ENCODE data around the gene ZZZ3. TPM values are rescaled to one million over a fixed set of nuclear protein-coding genes. Genes with fewer than 3 reads are reported as not detected.

The ZZZ3 gene
- total RNA-seq, 1 experiment from 2014 or later: 77.8 TPM

DNA sequence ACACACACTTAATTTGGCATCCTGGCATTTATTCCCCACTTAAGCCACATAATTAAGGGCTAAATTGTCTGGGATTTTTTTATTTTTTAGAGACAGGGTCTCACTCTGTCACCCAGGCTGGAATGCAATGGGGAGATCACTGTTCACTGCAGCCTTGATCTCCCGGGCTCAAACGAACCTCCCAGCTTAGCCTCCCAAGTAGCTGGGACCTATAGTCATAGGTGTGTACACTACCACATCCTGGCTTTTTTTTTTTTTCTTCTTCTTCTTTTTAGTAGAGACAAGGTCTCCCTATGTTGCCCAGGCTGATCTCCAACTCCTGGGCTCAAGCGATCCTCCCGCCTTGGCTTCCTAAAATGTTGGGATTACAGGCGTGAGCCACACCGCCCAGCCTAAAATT is 24.2 kb downstream of the ZZZ3 start:
- Histone ChIP-seq H3K4me1 (ENCODE audit: insufficient read depth, low read length) (no peaks in the 10 kb centered on the region), H3K27me3 (ENCODE audit: low read length) (no peaks in the 10 kb centered on the region), H3K79me2 (ENCODE audit: low read length) (peaks cover 97% of the 10 kb centered on the region), H3K27ac (ENCODE audit: low read length) (no peak overlapping the region), H3K9me3 (ENCODE audit: low read length) (no peaks in the 10 kb centered on the region), H3K4me3 (ENCODE audit: low read length) (no peak overlapping the region), H3K9me2 (replicated peaks; ENCODE audit: low read length) (no peaks in the 10 kb centered on the region), H3K36me3 (ENCODE audit: low read depth, low read length) (no peaks in the 10 kb centered on the region; the same call in 1 of the 2 replicates), H3K9ac (ENCODE audit: low read length) (no peak overlapping the region), H3F3A (ENCODE audit: low read length, unreplicated experiment) (no peaks in the 10 kb centered on the region), H3K4me2 (ENCODE audit: low read length) (no peak overlapping the region), H4K20me1 (ENCODE audit: low read length) (peaks cover 18% of the 10 kb centered on the region; the same call in 1 of the 2 replicates), H2AFZ (ENCODE audit: low read length) (no peak overlapping the region)
- ChIA-PET POLR2A (ENCODE audit: unreplicated experiment) (interaction anchor here (0.5 kb wide), 1 partner anchor 439 kb away, joined by 3 read pairs; no protein-coding TSS in a partner anchor), CTCF (no interaction called here)
- no TSS peak for BruUV-seq (replicated peaks)
- TF ChIP-seq EZH2phosphoT487 (IDR thresholded peaks at IDR 0.05; ENCODE audit: borderline replicate concordance, low read length) (no peak), CTCF (conservative IDR thresholded peaks at IDR 0.05; ENCODE audit: low read depth, low read length) (no peak), EZH2 (IDR thresholded peaks at IDR 0.05; ENCODE audit: low read length, unreplicated experiment) (no peak)
- DNase-seq: no peak
- no peak for ATAC-seq
- intact Hi-C loops (cut with micrococcal nuclease): no loop called here

- no TSS peak for BruUV-seq (replicated peaks)
- Histone ChIP-seq H3K9me3 (ENCODE audit: low read length) (no peaks in the 10 kb centered on the region), H3K36me3 (ENCODE audit: low read depth, low read length) (peaks cover 7% of the 10 kb centered on the region; the same call in 1 of the 2 replicates), H3K27ac (ENCODE audit: low read length) (no peak overlapping the region), H3K4me1 (ENCODE audit: insufficient read depth, low read length) (no peaks in the 10 kb centered on the region), H3K27me3 (ENCODE audit: low read length) (no peaks in the 10 kb centered on the region), H3K4me2 (ENCODE audit: low read length) (no peak overlapping the region), H3K9ac (ENCODE audit: low read length) (no peak overlapping the region), H2AFZ (ENCODE audit: low read length) (no peak overlapping the region), H3K4me3 (ENCODE audit: low read length) (no peak overlapping the region), H3K9me2 (replicated peaks; ENCODE audit: low read length) (no peaks in the 10 kb centered on the region), H3K79me2 (ENCODE audit: low read length) (peaks cover 97% of the 10 kb centered on the region), H4K20me1 (ENCODE audit: low read length) (peaks cover 17% of the 10 kb centered on the region; the same call in 1 of the 2 replicates), H3F3A (ENCODE audit: low read length, unreplicated experiment) (no peaks in the 10 kb centered on the region)
- intact Hi-C loops (cut with micrococcal nuclease): no loop called here
- DNase-seq: no peak
- no peak for ATAC-seq
- TF ChIP-seq CTCF (conservative IDR thresholded peaks at IDR 0.05; ENCODE audit: low read depth, low read length) (no peak), EZH2phosphoT487 (IDR thresholded peaks at IDR 0.05; ENCODE audit: borderline replicate concordance, low read length) (no peak), EZH2 (IDR thresholded peaks at IDR 0.05; ENCODE audit: low read length, unreplicated experiment) (no peak)
- ChIA-PET CTCF (no interaction called here), POLR2A (ENCODE audit: unreplicated experiment) (interaction anchor here (0.5 kb wide), 1 partner anchor 28 kb away, joined by 4 read pairs; no protein-coding TSS in a partner anchor)
These were observed 27.0 kb downstream of the ZZZ3 start for GRCh38 chr1:77655431-77655974.

DNA sequence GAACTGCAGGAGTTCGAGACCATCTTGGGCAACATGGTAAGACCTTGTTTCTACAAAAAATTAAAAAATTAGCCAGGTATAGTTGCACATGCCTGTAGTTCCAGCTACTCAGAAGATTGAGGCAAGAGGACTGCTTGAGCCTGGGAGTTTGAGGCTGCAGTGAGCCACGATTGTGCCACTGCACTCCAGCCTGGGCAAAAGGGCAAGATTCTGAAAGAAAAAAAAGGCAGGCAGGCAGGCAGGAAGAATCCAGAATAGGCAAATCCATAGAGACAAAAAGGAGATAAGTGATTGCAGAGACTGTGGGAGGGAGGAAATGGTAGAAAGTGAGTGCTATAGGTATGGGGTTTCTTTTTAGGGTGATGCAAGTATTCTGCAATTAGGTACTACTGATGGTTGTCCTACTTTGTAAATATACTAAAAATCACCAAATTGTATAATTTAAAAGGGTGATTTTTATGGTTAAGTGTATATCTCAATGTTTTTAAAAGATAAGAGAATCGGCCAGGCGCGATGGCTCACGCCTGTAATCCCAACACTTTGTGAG is 29.4 kb downstream of the ZZZ3 start:
- ATAC-seq: no peak
- CTCF ChIA-PET: no interaction called here
- intact Hi-C loops (cut with micrococcal nuclease): no loop called here
- no peak overlapping the region for H2AFZ ChIP-seq (ENCODE audit: low read length)
- peaks cover 99% of the 10 kb centered on the region for H3K79me2 ChIP-seq (ENCODE audit: low read length)
- no TSS peak for BruUV-seq (replicated peaks)
- peaks cover 13% of the 10 kb centered on the region; the same call in 1 of the 2 replicates for H4K20me1 ChIP-seq (ENCODE audit: low read length)
- H3K27ac ChIP-seq (ENCODE audit: low read length): no peak overlapping the region
- no peak overlapping the region for H3K9ac ChIP-seq (ENCODE audit: low read length)
- TF ChIP-seq CTCF (conservative IDR thresholded peaks at IDR 0.05; ENCODE audit: low read depth, low read length) (no peak), EZH2phosphoT487 (IDR thresholded peaks at IDR 0.05; ENCODE audit: borderline replicate concordance, low read length) (no peak), EZH2 (IDR thresholded peaks at IDR 0.05; ENCODE audit: low read length, unreplicated experiment) (no peak)
- H3K4me1 ChIP-seq (ENCODE audit: insufficient read depth, low read length): no peaks in the 10 kb centered on the region
- no peak overlapping the region for H3K4me2 ChIP-seq (ENCODE audit: low read length)
- no peaks in the 10 kb centered on the region for H3F3A ChIP-seq (ENCODE audit: low read length, unreplicated experiment)
- H3K9me3 ChIP-seq (ENCODE audit: low read length): no peaks in the 10 kb centered on the region
- no peaks in the 10 kb centered on the region for H3K27me3 ChIP-seq (ENCODE audit: low read length)
- H3K36me3 ChIP-seq (ENCODE audit: low read depth, low read length): peaks cover 10% of the 10 kb centered on the region; the same call in 1 of the 2 replicates
- no peak overlapping the region for H3K4me3 ChIP-seq (ENCODE audit: low read length)
- POLR2A ChIA-PET (ENCODE audit: unreplicated experiment): no interaction called here
- DNase-seq: no peak
- H3K9me2 ChIP-seq (replicated peaks; ENCODE audit: low read length): no peaks in the 10 kb centered on the region

Measured in PC-3 (cell line).